Stimulated activated effector memory CD8-positive, alpha-beta T cell treated with anti-CD3 and anti-CD28 coated beads, Interleukin-12 subunit alpha, Interleukin-12 subunit beta, amount 100 ng/mL, for 72 hours (primary cell): ENCODE results near the gene PRODH2.
A peak's percentile ranks its signal among the peaks of the same experiment; 100 is the strongest.
"Not testable (repeated sequence)": the region's sequence is repeated elsewhere in the genome, so short reads cannot be mapped to it uniquely, and the experiment has no call there.

ENCODE experiments used
- ATAC-seq: fragments of 150-1000 bp; cut with Tn5 transposase; 2 replicates; pipeline ENCODE4 v1.10.0; 2021
- DNase-seq, 2 donors: peaks; one replicate each; pipeline ENCODE4 v3.0.0; 2021 to 2022; ENCODE audit warnings: low spot score in 2 of 2
- H3K27ac Mint-ChIP-seq: one replicate; pipeline ENCODE4 v1.8.0; 2022; ENCODE audit warnings: mild to moderate bottlenecking, mixed read lengths
- H3K36me3 Mint-ChIP-seq: one replicate; pipeline ENCODE4 v1.8.0; 2022; ENCODE audit warnings: mild to moderate bottlenecking, mixed read lengths
- H3K4me1 Mint-ChIP-seq: one replicate; pipeline ENCODE4 v1.8.0; 2022; ENCODE audit warnings: mixed read lengths
- H3K4me3 Mint-ChIP-seq: one replicate; pipeline ENCODE4 v1.8.0; 2022; ENCODE audit warnings: mild to moderate bottlenecking, mixed read lengths
- H3K9me3 Mint-ChIP-seq: one replicate; pipeline ENCODE4 v1.8.0; 2022; ENCODE audit warnings: mixed read lengths

PRODH2 gene

DNA sequence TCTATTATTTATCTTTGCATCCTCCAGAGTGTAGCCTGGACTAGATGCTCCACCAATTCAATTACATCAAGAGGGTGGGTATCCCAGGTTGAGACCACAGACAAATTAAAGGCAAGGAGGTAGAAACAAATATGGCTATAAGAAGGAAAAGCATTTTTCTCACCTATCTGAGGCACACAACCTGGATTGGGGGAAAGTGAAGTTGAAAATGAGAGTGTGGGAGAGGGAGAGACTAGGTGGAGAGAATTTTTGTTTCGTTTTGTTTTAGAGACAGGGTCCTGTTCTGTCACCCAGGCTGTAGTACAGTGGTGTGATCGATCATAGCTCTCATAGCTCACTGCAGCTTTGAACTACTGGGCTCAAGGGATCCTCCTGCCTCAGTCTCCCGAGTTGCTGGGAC, 5.8 kb upstream of the PRODH2 start:
- Mint-ChIP-seq H3K36me3 (no peaks in the 10 kb centered on the region), H3K27ac (no peak overlapping the region), H3K4me1 (no peaks in the 10 kb centered on the region), H3K4me3 (no peak overlapping the region), H3K9me3 (no peaks in the 10 kb centered on the region)
- ATAC-seq (no peak), DNase-seq (no peak)

DNA sequence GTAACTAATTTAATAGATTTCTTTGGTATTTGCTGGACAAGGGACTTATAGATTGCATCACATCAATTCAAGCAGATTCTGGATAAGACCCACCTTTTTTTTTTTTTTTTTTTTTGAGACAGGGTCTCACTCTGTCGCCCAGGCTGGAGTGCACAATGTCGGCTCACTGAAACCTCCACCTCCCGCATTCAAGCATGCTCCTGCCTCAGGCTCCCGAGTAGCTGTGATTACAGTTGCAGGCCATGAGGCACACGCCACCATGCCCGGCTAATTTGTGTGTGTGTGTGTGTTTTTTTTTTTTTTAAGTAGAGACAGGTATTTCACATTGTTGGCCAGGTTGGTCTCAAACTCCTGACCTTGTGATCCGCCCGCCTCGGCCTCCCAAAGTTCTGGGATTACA, 4.2 kb upstream of the PRODH2 start:
- ATAC-seq (no peak), DNase-seq (no peak)
- H3K4me3 Mint-ChIP-seq, result no peak overlapping the region
- no peaks in the 10 kb centered on the region for H3K4me1 Mint-ChIP-seq
- no peaks in the 10 kb centered on the region for H3K36me3 Mint-ChIP-seq
- H3K9me3 Mint-ChIP-seq, result no peaks in the 10 kb centered on the region
- H3K27ac Mint-ChIP-seq, result no peak overlapping the region

GRCh38 chr19:35816262-35816661, 3.6 kb upstream of the PRODH2 start:
- H3K27ac Mint-ChIP-seq, result no peak overlapping the region
- no peaks in the 10 kb centered on the region for H3K9me3 Mint-ChIP-seq
- no peak overlapping the region for H3K4me3 Mint-ChIP-seq
- no peak for DNase-seq
- no peaks in the 10 kb centered on the region for H3K4me1 Mint-ChIP-seq
- H3K36me3 Mint-ChIP-seq, result no peaks in the 10 kb centered on the region
- ATAC-seq, result no peak

DNA sequence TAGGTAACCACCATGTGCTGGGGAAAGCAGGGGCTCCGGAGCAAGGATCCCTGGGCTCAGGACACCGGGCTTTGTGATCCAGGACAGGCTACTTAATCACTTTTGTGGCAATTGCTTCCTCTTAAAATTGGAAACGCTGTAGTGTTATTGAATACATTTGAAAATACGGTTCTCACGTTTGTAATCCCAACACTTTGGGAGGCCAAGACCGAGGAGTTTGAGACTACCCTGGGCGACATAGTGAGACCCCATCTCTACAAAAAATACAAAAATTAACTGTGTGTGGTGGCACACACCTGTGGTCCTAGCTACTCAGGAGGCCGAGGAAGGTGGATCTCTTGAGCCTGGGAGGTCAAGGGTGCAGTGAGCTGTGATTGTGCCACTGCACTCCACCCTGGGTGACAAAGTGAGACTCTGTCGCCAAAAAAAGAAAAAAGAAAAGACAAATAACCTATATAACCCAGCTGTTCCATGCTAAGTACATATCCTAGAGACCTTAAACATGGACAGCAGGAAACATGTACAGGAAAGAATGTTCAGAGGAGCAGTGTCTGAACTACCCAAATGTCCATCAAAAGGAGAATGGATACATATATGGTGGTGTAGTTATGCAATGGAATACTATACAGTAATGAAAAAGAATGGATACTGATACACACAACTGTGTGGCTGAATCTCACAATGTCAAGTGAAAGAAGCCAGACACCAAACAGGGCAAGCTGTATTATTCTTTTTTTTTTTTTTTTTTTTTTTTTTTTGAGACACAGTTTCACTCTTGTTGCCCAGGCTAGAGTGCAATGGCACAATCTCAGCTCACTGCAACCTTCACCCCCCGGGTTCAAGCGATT, 622 bp upstream of the PRODH2 start:
- Mint-ChIP-seq H3K27ac (no peak overlapping the region), H3K9me3 (no peaks in the 10 kb centered on the region), H3K36me3 (no peaks in the 10 kb centered on the region), H3K4me3 (no peak overlapping the region), H3K4me1 (no peaks in the 10 kb centered on the region)
- DNase-seq (no peak), ATAC-seq (no peak)

DNA sequence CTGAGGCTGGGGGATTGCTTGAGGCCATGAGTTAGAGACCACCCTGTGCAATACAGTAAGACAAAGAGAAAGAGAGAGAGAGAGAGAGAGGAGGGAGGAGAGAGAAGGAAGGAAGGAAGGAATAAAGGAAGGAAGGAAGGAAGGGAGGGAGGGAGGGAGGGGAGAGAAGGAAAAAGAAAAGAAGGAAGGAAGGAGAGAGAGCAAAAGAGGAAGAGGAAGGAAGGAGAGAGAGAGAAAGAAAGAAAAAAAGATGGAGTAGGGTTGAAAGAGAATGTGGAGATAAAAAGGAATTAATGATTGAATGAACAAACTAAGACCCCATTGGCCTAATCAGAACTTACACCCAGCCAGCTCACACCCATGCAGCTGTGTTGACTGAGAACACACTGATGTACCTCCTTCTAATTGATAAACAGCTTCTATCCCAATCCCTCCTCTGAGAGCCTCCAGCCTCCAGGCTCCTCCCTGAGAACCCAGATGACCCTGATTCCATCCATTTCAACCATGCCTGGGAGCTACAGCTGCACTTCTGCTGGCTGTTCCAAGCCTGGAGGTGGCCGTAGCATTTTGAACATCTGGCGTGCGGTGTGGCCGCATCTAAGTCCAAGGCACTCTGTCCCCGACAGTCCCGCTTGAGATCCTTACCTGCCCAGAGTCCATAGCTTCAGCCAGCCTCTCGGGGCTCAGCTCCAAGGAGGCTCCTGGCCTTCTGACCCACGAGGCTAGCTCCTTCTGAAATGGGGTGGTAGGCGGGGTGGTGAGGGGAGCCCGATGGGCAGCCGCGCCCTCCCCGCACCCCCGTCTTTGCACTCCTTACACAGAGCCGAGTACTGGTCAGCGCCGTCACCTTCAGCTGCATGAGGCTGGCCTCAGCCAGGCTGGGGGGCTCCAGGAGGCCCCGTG, 1.1 kb downstream of the PRODH2 start:
- H3K4me3 Mint-ChIP-seq, result no peak overlapping the region
- ATAC-seq, result peak; percentile 47
- H3K4me1 Mint-ChIP-seq, result no peaks in the 10 kb centered on the region
- no peaks in the 10 kb centered on the region for H3K9me3 Mint-ChIP-seq
- no peak for DNase-seq
- no peaks in the 10 kb centered on the region for H3K36me3 Mint-ChIP-seq
- no peak overlapping the region for H3K27ac Mint-ChIP-seq

GRCh38 chr19:35807633-35808032, 5.0 kb downstream of the PRODH2 start:
- H3K27ac Mint-ChIP-seq, result no peak overlapping the region
- H3K36me3 Mint-ChIP-seq, result no peaks in the 10 kb centered on the region
- ATAC-seq, result no peak
- DNase-seq, result no peak
- H3K9me3 Mint-ChIP-seq, result no peaks in the 10 kb centered on the region
- peaks cover 20% of the 10 kb centered on the region for H3K4me1 Mint-ChIP-seq
- no peak overlapping the region for H3K4me3 Mint-ChIP-seq

DNA sequence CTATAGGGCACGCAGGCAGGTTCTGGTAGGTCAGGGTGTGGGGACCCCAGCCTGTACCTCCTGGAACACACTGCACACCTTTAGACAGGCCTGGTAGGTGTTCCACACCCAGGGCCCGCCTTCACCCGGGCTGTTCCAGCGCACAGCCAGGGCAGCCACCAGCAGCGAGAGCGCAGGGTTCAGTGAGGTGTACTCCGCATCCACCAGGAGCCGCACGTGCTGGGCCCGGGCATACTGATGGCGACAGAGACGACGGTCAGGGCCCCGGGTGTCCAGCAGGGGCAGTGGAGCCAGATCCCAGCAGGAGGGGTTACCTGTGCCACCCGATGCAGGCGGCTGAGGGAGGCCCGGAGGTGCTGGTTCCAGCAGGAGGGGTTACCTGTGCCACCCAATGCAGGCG, 6.0 kb downstream of the PRODH2 start:
- H3K27ac Mint-ChIP-seq, result no peak overlapping the region
- peaks cover 20% of the 10 kb centered on the region for H3K4me1 Mint-ChIP-seq
- H3K9me3 Mint-ChIP-seq, result no peaks in the 10 kb centered on the region
- H3K4me3 Mint-ChIP-seq, result no peak overlapping the region
- H3K36me3 Mint-ChIP-seq, result no peaks in the 10 kb centered on the region
- ATAC-seq (no peak), DNase-seq (no peak)

- Mint-ChIP-seq H3K4me3 (no peak overlapping the region), H3K36me3 (no peaks in the 10 kb centered on the region), H3K9me3 (no peaks in the 10 kb centered on the region), H3K4me1 (peaks cover 20% of the 10 kb centered on the region), H3K27ac (peak overlapping the region; percentile 45)
- ATAC-seq (no peak), DNase-seq (no peak)
These were observed 7.0 kb downstream of the PRODH2 start for GRCh38 chr19:35805526-35806102.

- DNase-seq, result no peak
These were observed 10.8 kb downstream of the PRODH2 start for GRCh38 chr19:35801828-35802227.

GRCh38 chr19:35797663-35798062, 15.0 kb downstream of the PRODH2 start:
- Mint-ChIP-seq H3K9me3 (no peaks in the 10 kb centered on the region), H3K27ac (no peak overlapping the region), H3K36me3 (no peaks in the 10 kb centered on the region), H3K4me3 (peak overlapping the region; percentile 30), H3K4me1 (peaks cover 11% of the 10 kb centered on the region)
- DNase-seq, result no peak
- peak; percentile 50 for ATAC-seq

More at GRCh38 chr19:35801828-35802227, 10.8 kb downstream of the PRODH2 start:
- Mint-ChIP-seq H3K9me3 (no peaks in the 10 kb centered on the region), H3K36me3 (no peaks in the 10 kb centered on the region), H3K27ac (no peak overlapping the region), H3K4me3 (no peak overlapping the region), H3K4me1 (peaks cover 25% of the 10 kb centered on the region)
- no peak for ATAC-seq

DNA sequence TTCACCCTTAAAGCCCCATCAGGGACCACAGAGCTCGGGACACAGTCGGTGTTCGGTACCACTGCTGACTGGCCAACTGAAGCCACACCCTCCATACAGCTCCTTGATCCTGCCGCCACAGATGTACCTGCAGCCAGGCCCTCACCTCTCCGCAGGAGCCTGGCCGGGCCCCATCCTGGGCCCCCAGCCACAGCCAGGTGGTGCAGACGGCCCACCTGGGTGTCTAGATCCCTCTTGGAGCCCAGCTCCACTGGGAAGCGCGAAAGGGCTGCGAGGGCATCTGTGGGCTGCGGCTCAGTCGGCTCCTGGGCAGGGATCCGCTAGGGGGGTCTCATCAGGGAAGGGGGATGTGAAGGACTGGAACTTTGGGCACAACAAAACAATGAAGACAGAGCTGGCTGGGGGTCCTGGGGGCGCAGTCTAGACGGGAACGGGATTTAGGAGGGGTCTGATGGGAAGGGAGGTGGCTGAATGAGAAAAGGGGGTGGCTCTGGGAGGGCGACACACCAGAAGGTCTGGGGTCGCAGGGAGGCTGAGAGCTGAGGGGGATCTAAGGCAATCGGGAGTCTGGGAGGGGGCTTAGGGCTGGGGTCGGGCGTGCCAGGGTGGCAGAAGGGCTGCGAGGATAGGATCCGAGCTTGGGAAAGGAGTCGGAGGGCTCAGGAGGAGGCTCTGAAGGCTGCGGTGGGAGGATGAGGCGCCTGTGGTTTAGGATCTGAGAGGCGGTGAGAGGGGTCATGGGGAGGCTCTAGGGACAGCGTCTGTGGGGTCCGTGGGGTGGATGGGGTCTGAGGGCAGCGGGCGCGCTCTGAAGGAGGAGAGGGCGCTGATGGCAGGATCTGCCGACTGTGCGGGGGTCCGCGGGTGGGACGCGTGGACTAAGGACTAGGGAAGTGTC, 15.8 kb downstream of the PRODH2 start:
- Mint-ChIP-seq H3K9me3 (no peaks in the 10 kb centered on the region), H3K27ac (no peak overlapping the region), H3K4me1 (peaks cover 11% of the 10 kb centered on the region), H3K4me3 (peak overlapping the region; percentile 30), H3K36me3 (no peaks in the 10 kb centered on the region)
- DNase-seq (no peak), ATAC-seq (no peak)

- H3K4me3 Mint-ChIP-seq, H3K36me3 Mint-ChIP-seq, DNase-seq, ATAC-seq, H3K27ac Mint-ChIP-seq, H3K9me3 Mint-ChIP-seq: not testable (repeated sequence)
- H3K4me1 Mint-ChIP-seq, result peaks cover 11% of the 10 kb centered on the region
These were observed 17.1 kb downstream of the PRODH2 start for GRCh38 chr19:35795564-35795963.

DNA sequence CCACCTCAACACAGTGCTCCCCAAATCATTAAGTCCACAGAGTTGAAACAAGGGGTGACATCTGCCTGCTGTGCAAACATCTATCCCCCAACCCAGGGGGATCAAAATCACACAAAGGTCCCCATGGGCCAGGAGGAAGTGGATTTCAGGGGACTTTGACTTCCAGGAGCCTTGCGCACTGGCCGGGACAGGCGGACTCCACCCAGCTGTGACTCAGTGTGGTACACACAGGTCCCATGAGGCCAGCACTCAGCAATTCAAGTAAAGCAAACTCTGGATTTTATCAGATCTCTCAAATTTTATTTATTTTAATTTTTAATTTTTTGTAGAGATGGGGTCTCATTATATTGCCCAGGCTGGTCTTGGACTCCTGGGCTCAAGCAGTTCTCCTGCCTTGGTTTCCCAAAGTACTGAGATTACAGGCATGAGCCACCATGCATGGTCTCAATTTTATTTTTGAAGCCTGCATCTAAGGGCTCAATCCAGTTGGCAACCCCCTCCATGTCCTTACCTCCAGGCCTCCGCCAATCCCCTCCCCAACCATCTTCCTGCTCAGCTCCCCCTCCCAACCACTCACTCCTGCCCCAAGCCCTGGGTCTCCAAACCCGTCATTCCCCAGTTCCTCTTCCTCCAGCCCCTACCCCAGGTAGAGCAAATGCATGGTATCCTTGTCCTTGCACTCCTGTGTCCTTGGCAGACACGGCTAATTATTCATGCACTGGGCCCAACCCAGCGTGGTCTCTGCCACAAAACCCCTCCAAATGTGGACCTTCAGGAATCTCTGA, 19.1 kb downstream of the PRODH2 start:
- no peak overlapping the region for H3K4me3 Mint-ChIP-seq
- no peak for ATAC-seq
- H3K27ac Mint-ChIP-seq, result no peak overlapping the region
- H3K36me3 Mint-ChIP-seq, result no peaks in the 10 kb centered on the region
- H3K4me1 Mint-ChIP-seq, result peaks cover 11% of the 10 kb centered on the region
- no peaks in the 10 kb centered on the region for H3K9me3 Mint-ChIP-seq
- DNase-seq, result no peak

- peaks cover 11% of the 10 kb centered on the region for H3K4me1 Mint-ChIP-seq
- H3K4me3 Mint-ChIP-seq, result no peak overlapping the region
- peak overlapping the region; percentile 8 for H3K27ac Mint-ChIP-seq
- no peaks in the 10 kb centered on the region for H3K36me3 Mint-ChIP-seq
- DNase-seq (no peak), ATAC-seq (no peak)
- H3K9me3 Mint-ChIP-seq, result no peaks in the 10 kb centered on the region
These were observed 19.8 kb downstream of the PRODH2 start for GRCh38 chr19:35792888-35793287.
